Keratinocyte (primary cell): ENCODE results near the gene CERK.

Experiments used
- EZH2 ChIP-seq: IDR thresholded peaks from one replicate; pipeline ENCODE4 v1.6.1; 2012; ENCODE audit warnings: inconsistent platforms, mild to moderate bottlenecking, low read length, moderate library complexity
- TF ChIP-seq, protein P1 (sequence below), 3 experiments: IDR thresholded peaks in 1 of 3; conservative IDR thresholded peaks in 1 of 3; optimal IDR thresholded peaks in 1 of 3; 2 replicates in 2 of 3; 3 replicates in 1 of 3; pipeline versions ENCODE3 to v1.5.1; 2011; ENCODE audit warnings: low read length in 3 of 3, mild to moderate bottlenecking in 3 of 3, moderate library complexity in 2 of 3, control low read depth in 1 of 3, inconsistent platforms in 1 of 3; ENCODE audit not compliant: insufficient read depth in 2 of 3; ENCODE audit errors: extremely low read depth in 1 of 3

DNA sequence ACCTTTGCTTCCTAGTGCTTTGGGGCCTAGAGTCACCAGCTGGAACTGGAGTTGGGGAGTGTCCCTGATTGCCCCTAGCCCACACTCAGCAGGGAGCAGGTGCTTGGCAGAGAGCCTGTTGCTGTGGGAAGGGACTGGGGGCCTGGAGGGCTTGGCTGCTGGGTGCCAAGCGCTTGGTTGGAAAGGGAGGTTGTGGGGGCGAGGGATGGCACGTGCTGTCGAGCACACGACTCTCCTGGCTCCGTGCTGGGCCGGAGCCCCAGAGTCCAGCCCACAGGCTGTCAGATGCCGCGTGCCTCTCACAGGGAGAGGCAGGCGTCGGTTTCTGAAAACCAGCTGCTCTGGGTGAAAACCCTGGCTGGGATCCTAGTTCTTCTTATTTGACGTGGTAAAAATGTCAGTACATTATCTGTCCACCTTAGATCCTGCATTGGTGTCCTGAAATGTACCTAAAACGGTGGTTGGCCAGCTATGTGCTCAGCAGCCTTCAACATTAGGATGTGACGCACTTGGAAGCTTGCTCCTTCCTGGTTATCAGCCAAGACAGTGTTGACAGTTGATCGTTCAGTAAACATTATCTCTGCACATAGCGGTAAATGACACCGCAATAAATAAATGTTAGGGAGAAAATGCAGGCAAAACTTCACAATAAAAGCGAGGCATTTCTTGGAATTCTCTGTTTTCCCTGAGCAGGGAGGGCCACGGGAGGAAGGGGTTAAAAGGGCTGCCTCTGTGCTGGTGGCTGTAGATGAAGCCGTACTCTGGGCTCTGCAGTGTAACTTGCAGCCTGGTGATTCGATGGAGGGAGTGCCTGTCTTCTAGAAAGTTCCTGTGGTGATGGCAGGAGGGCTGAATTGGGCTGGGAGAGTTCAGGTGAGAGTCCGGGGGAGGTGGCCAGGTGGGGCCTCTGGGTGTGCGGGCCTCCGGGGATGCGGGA is 88.6 kb downstream of the CERK start:
- TF ChIP-seq, protein P1, sequence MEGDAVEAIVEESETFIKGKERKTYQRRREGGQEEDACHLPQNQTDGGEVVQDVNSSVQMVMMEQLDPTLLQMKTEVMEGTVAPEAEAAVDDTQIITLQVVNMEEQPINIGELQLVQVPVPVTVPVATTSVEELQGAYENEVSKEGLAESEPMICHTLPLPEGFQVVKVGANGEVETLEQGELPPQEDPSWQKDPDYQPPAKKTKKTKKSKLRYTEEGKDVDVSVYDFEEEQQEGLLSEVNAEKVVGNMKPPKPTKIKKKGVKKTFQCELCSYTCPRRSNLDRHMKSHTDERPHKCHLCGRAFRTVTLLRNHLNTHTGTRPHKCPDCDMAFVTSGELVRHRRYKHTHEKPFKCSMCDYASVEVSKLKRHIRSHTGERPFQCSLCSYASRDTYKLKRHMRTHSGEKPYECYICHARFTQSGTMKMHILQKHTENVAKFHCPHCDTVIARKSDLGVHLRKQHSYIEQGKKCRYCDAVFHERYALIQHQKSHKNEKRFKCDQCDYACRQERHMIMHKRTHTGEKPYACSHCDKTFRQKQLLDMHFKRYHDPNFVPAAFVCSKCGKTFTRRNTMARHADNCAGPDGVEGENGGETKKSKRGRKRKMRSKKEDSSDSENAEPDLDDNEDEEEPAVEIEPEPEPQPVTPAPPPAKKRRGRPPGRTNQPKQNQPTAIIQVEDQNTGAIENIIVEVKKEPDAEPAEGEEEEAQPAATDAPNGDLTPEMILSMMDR (optimal IDR thresholded peaks at IDR 0.05 in 1 of 3, IDR thresholded peaks at IDR 0.05 in 1 of 3, conservative IDR thresholded peaks at IDR 0.05 in 1 of 3; ENCODE audit: extremely low read depth in 1 of 3, insufficient read depth in 2 of 3, low read length in 3 of 3), result no peak
- TF ChIP-seq EZH2, result no peak
